K562 (cell line): ENCODE results near the gene CDKN2AIP. TPM values are rescaled to one million over a fixed set of nuclear protein-coding genes. Genes with fewer than 3 reads are reported as not detected.

Experiments used
- ATAC-seq: fragments of 200-7000 bp; cut with Tn5 transposase; 3 replicates; pipeline ENCODE4 v1.9.1; 2020; ENCODE audit warnings: moderate library complexity
- BruUV-seq: library from RNA; stranded (reverse); fragments of 400-500 nt; replicated peaks from 2 replicates; lab custom pipeline; 2021; lab: Mats Ljungman, UMichigan
- CTCF ChIA-PET: fragments of 300-600 bp; formaldehyde crosslinking; extraction: SDS; loops from one replicate; lab custom pipeline; 2021; ENCODE audit warnings: low intra/inter-chr PET ratio; lab: Yijun Ruan, JAX
- POLR2A ChIA-PET: fragments of 300-600, 350-650 bp; sonication (Branson Sonifier 250); formaldehyde crosslinking; extraction: SDS; loops from one replicate; lab custom pipeline; 2021; ENCODE audit warnings: antibody characterized with exemption, inconsistent platforms; lab: Yijun Ruan, JAX
- DNase-seq, 4 experiments: peaks; one replicate each; pipeline versions ENCODE4 v3.0.0 to v3.0.0-alpha.2; 2011 to 2018; ENCODE audit warnings: low spot score in 3 of 4, mixed read lengths in 3 of 4; ENCODE audit errors: extremely low read depth in 1 of 4
- FAIRE-seq: peaks from 2 replicates; lab custom pipeline; 2011; peaks lifted over from hg19 to GRCh38; lab: Jason Lieb, UNC
- H2AFZ ChIP-seq: 2 replicates; pipeline ENCODE4 v1.6.0; 2011; ENCODE audit warnings: low read depth, low read length, control low read depth, inconsistent platforms
- H3K27ac ChIP-seq: fragments of 200-600 bp; 3 replicates; pipeline ENCODE4 v1.8.0; 2011; ENCODE audit warnings: low read depth, mild to moderate bottlenecking, control low read depth, inconsistent platforms, low read length, moderate library complexity, mixed read lengths; ENCODE audit errors: extremely low read depth
- H3K27me3 ChIP-seq, 2 experiments: fragments of 300-600 bp in 1 of 2; 2 replicates in 1 of 2; 3 replicates in 1 of 2; pipeline versions ENCODE4 v1.6.0 to v1.8.0; 2011; ENCODE audit warnings: inconsistent platforms in 2 of 2, low read length in 2 of 2, mild to moderate bottlenecking in 1 of 2, mixed read lengths in 1 of 2, moderate library complexity in 1 of 2; ENCODE audit not compliant: control insufficient read depth in 2 of 2, insufficient read depth in 2 of 2
- H3K36me3 ChIP-seq: fragments of 300-600 bp; 3 replicates; pipeline ENCODE4 v1.8.0; 2011; ENCODE audit warnings: mild to moderate bottlenecking, low read length, inconsistent platforms; ENCODE audit not compliant: control insufficient read depth, insufficient read depth
- H3K4me1 ChIP-seq, 2 experiments: fragments of 200-600 bp in 1 of 2; replicated peaks in 1 of 2; 2 replicates in 1 of 2; 3 replicates in 1 of 2; pipeline versions ENCODE4 v1.5.1 to v1.8.0; 2011; ENCODE audit warnings: inconsistent platforms in 2 of 2, low read length in 2 of 2, mild to moderate bottlenecking in 1 of 2, mixed read lengths in 1 of 2, moderate library complexity in 1 of 2; ENCODE audit not compliant: control insufficient read depth in 2 of 2, insufficient read depth in 2 of 2
- H3K4me2 ChIP-seq: 2 replicates; pipeline ENCODE4 v1.6.1; 2011; ENCODE audit warnings: low read length, control low read depth, inconsistent platforms, mixed read lengths; ENCODE audit not compliant: insufficient read depth
- H3K4me3 ChIP-seq: fragments of 200-600 bp; sonication (generic), shearing (Covaris generic); 2 replicates; pipeline ENCODE4 v1.5.1; 2016; ENCODE audit warnings: control low read depth, inconsistent platforms
- H3K79me2 ChIP-seq: fragments of 200-600 bp; 3 replicates; pipeline ENCODE4 v1.8.0; 2011; ENCODE audit warnings: low read length, inconsistent platforms; ENCODE audit not compliant: control insufficient read depth, insufficient read depth
- H3K9ac ChIP-seq, 2 experiments: 2 replicates each; pipeline versions ENCODE4 v1.6.0 to v1.6.1; 2011; ENCODE audit warnings: low read depth in 2 of 2, low read length in 2 of 2, control low read depth in 1 of 2, inconsistent platforms in 1 of 2, mild to moderate bottlenecking in 1 of 2, mixed read lengths in 1 of 2; ENCODE audit not compliant: insufficient read depth in 1 of 2
- H3K9me1 ChIP-seq: one replicate; pipeline ENCODE4 v1.6.0; 2011; ENCODE audit warnings: inconsistent platforms, mild to moderate bottlenecking, low read length, moderate library complexity; ENCODE audit not compliant: control insufficient read depth, insufficient read depth
- H3K9me3 ChIP-seq: replicated peaks from 2 replicates; pipeline ENCODE4 v1.5.1; 2011; ENCODE audit warnings: low read depth, low read length, inconsistent platforms; ENCODE audit not compliant: control insufficient read depth, insufficient read depth
- H4K20me1 ChIP-seq: replicated peaks from 2 replicates; pipeline ENCODE4 v1.6.1; 2011; ENCODE audit warnings: low read length, inconsistent platforms, mixed read lengths; ENCODE audit not compliant: control insufficient read depth, insufficient read depth
- BDP1 ChIP-seq: IDR thresholded peaks from 3 replicates; pipeline ENCODE4 v1.6.1; 2011; ENCODE audit not compliant: insufficient read length, insufficient read depth
- ELF2 ChIP-seq: fragments of 250-450 bp; sonication (Bioruptor Pico); IDR thresholded peaks from 2 replicates; pipeline ENCODE4 v1.5.0; 2021; ENCODE audit warnings: mild to moderate bottlenecking
- KDM1A ChIP-seq, 2 experiments: fragments of 450-650 bp; IDR thresholded peaks; 2 replicates each; pipeline ENCODE4 v1.6.1; 2016; ENCODE audit warnings: mild to moderate bottlenecking in 2 of 2
- STAT5A ChIP-seq: IDR thresholded peaks from 2 replicates; pipeline ENCODE4 v1.6.1; 2012; ENCODE audit warnings: low read length, inconsistent platforms, borderline replicate concordance
- TARDBP ChIP-seq: fragments of 450-650 bp; IDR thresholded peaks from 2 replicates; pipeline ENCODE4 v1.6.1; 2016
- ZBTB1 ChIP-seq: sonication (generic); formaldehyde crosslinking; IDR thresholded peaks from 2 replicates; pipeline ENCODE4 v1.8.1; 2023; ENCODE audit warnings: missing genetic modification reagents, low read depth, mild to moderate bottlenecking, borderline replicate concordance
- ZNF212 ChIP-seq: fragments of 450-650 bp; formaldehyde crosslinking; IDR thresholded peaks from 2 replicates; pipeline ENCODE4 v1.4.0; 2020; ENCODE audit warnings: mild to moderate bottlenecking
- ZNF511 ChIP-seq: sonication (generic); formaldehyde crosslinking; IDR thresholded peaks from 2 replicates; pipeline ENCODE4 v1.8.0; 2022; ENCODE audit warnings: mild to moderate bottlenecking, missing genetic modification reagents
- WGBS: fragments of 100-300 bp; shearing (Covaris generic); methylation state at CpG from one replicate; pipeline ENCODE4 v1.1.6; 2016; ENCODE audit warnings: low coverage, mixed read lengths; ENCODE audit not compliant: insufficient coverage; ENCODE audit errors: missing lambda C conversion rate; 5-methylcytosine and 5-hydroxymethylcytosine counted together
- in situ Hi-C: fragments of 300-500 bp; cut with MboI; formaldehyde crosslinking; loops from 4 replicates; pipeline ENCODE4 v1.15.0; 2018; ENCODE audit warnings: inconsistent platforms, mixed read lengths
- intact Hi-C: fragments of 100-400 bp; cut with micrococcal nuclease; formaldehyde crosslinking; loops from 2 replicates; pipeline ENCODE4 v1.14.2; 2022
- polyA plus RNA-seq, 8 experiments: library from polyadenylated mRNA; depleted of rRNA in 4 of 8; stranded (reverse) in 5 of 8; unstranded in 3 of 8; fragments of >200 nt; fragmentation: Nextera tagmentation in 2 of 8; fragmentation: Illumina TruSeq in 1 of 8; extraction: Ambion mirVana in 2 of 8; extraction: Trizol in 1 of 8; gene quantifications; 2 replicates each; pipeline versions ENCODE4 v1.2.1 to v1.2.3, GENCODE V29; 2011 to 2014; ENCODE audit warnings: inconsistent platforms in 1 of 8, missing spikeins in 1 of 8
- total RNA-seq, 7 experiments: library from RNA; depleted of rRNA in 6 of 7; stranded (reverse); fragments of >200 nt in 6 of 7; fragmentation: Illumina TruSeq in 2 of 7; extraction: Trizol in 2 of 7; gene quantifications; 2 replicates each; pipeline versions ENCODE4 v1.2.1 to v1.2.3, GENCODE V29; 2011 to 2021; ENCODE audit warnings: low replicate concordance in 1 of 7

Gene CDKN2AIP
- total and polyA plus RNA-seq, 9 of the 15 experiments (the other 6 are each of a cell fraction or from before 2014, with no cell fraction given): 5.9 to 22.0 (median 19.7) TPM

GRCh38 chr4:183409483-183409882 is 35.0 kb upstream of the CDKN2AIP start:
- ATAC-seq: peak; percentile 15; the same call in 1 of the 3 replicates
- FAIRE-seq: no peak
- Histone ChIP-seq H3K4me3 (no peak overlapping the region), H3K4me2 (no peak overlapping the region), H4K20me1 (no peaks in the 10 kb centered on the region), H3K9ac (peak overlapping the region in 1 of 2 experiments; percentile 70; a peak in 1 of 4 replicates), H3K9me3 (no peaks in the 10 kb centered on the region), H2AFZ (0 out of 2 replicates have a peak overlapping the region, but pooled peaks have one; percentile 40), H3K4me1 (peaks cover 0 to 12% of the 10 kb centered on the region in 2 experiments; a peak in 2 of 5 replicates), H3K79me2 (no peaks in the 10 kb centered on the region), H3K9me1 (no peaks in the 10 kb centered on the region), H3K27ac (no peak overlapping the region), H3K27me3 (no peaks in the 10 kb centered on the region), H3K36me3 (no peaks in the 10 kb centered on the region)
- intact Hi-C loops: no loop called here
- DNase-seq: no peak
- BruUV-seq: no TSS peak
- POLR2A ChIA-PET: interaction anchor here (1.5 kb wide), 1 partner anchor 11 kb away, joined by 4 read pairs; no protein-coding TSS in a partner anchor
- CTCF ChIA-PET: no interaction called here
- in situ Hi-C loops: loop anchor here (10.0 kb wide), 2 partner anchors 135 to 335 kb away; no protein-coding TSS in a partner anchor
- TF ChIP-seq KDM1A (IDR thresholded peaks at IDR 0.05) (peak in 1 of 2 experiments; percentile 56; a peak in 2 of 4 replicates), ZNF511 (CRISPR knock-in tag) (no peak)
- WGBS: 18% methylated on average over 4 of the region's 4 CpGs

DNA sequence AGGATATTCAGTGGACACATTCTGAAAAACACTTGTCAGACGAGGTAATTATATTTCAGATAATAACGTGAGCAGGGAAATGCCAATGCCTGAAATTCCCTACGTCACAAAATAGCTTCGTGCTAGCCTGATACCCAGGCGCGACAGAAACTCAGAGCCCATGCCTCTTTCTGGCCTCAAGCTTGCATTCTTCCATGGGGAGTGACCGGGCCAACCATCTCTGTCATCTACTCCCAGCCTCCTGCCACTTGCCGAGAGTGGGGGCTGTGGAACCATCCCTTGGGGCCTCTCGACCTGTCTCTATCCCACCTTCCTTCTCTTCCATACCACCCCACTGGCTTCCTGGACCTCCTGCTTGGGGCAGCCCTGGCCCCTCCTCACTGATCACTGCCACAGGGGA is 34.5 kb upstream of the CDKN2AIP start:
- BruUV-seq: no TSS peak
- ATAC-seq: no peak
- intact Hi-C loops (no loop called here), in situ Hi-C loops (loop anchor here (10.0 kb wide), 2 partner anchors 135 to 335 kb away; no protein-coding TSS in a partner anchor)
- 0 out of 4 replicates have a peak overlapping the region, but pooled peaks of 1 of the 2 experiments have one; percentile 55 for H3K9ac ChIP-seq
- no peaks in the 10 kb centered on the region for H3K9me1 ChIP-seq
- H3K36me3 ChIP-seq: no peaks in the 10 kb centered on the region
- no peak overlapping the region for H2AFZ ChIP-seq
- no peak for FAIRE-seq
- no peaks in the 10 kb centered on the region for H3K9me3 ChIP-seq
- no peak for DNase-seq
- 46% methylated on average over 9 of the region's 9 CpGs for WGBS
- CTCF ChIA-PET: no interaction called here
- H3K79me2 ChIP-seq: no peaks in the 10 kb centered on the region
- H3K27ac ChIP-seq: no peak overlapping the region
- H3K4me3 ChIP-seq: no peak overlapping the region
- no peaks in the 10 kb centered on the region for H3K27me3 ChIP-seq
- no peaks in the 10 kb centered on the region for H4K20me1 ChIP-seq
- H3K4me1 ChIP-seq: peaks cover 0 to 12% of the 10 kb centered on the region in 2 experiments; a peak in 2 of 5 replicates
- POLR2A ChIA-PET: no interaction called here
- no peak overlapping the region for H3K4me2 ChIP-seq
- TF ChIP-seq TARDBP: no peak
- TF ChIP-seq ZNF212 (CRISPR knock-in tag): no peak
- no peak for TF ChIP-seq ELF2
- no peak for TF ChIP-seq BDP1
- TF ChIP-seq ZBTB1 (CRISPR knock-in tag): no peak
- TF ChIP-seq STAT5A: no peak
